HUES6 (cell line): Measurements from ENCODE around the gene STIMATE.

Experiments
- H3K27ac ChIP-seq: 2 replicates; pipeline ENCODE4 v1.7.0; 2013; ENCODE audit warnings: low read depth, mild to moderate bottlenecking, low read length, inconsistent platforms
- H3K27me3 ChIP-seq: 2 replicates; pipeline ENCODE4 v1.6.1; 2013; ENCODE audit warnings: low read length; ENCODE audit not compliant: control insufficient read depth, insufficient read depth
- H3K36me3 ChIP-seq: 2 replicates; pipeline ENCODE4 v1.6.1; 2013; ENCODE audit warnings: low read length; ENCODE audit not compliant: control insufficient read depth, insufficient read depth
- H3K4me1 ChIP-seq: 2 replicates; pipeline ENCODE4 v1.6.1; 2013; ENCODE audit warnings: low read length; ENCODE audit not compliant: control insufficient read depth, insufficient read depth
- H3K4me3 ChIP-seq: 2 replicates; pipeline ENCODE4 v1.5.1; 2013; ENCODE audit warnings: low read depth, low read length
- H3K9ac ChIP-seq: one replicate; pipeline ENCODE4 v1.6.1; 2013; ENCODE audit warnings: mild to moderate bottlenecking, low read length
- H3K9me3 ChIP-seq: 2 replicates; pipeline ENCODE4 v1.6.1; 2013; ENCODE audit warnings: low read depth, low read length; ENCODE audit not compliant: control insufficient read depth, insufficient read depth

The STIMATE gene

DNA sequence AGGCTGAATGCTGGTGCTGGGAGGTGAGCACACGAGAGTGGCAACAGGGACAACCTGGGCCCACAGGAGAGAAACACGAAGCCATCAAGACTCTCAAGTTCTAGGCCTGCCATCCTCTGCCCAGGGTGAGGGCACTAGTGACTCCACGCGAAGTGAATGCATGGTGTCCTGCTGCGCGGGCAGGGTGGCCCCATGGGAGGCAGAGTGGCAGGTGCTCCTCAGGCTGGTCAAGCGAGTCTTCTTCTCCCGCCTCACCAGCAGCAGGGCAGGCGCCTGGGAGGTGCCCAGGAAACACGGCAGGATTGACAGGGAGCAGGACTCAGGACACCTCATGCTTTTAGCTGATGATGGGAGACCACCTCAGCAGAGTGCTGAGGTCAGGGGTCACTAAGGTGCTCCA is 26.9 kb downstream of the STIMATE start:
- Histone ChIP-seq H3K36me3 (no peaks in the 10 kb centered on the region), H3K27ac (no peak overlapping the region), H3K27me3 (no peaks in the 10 kb centered on the region), H3K4me3 (no peak overlapping the region), H3K9me3 (peaks cover 6% of the 10 kb centered on the region), H3K9ac (no peak overlapping the region), H3K4me1 (peaks cover 3% of the 10 kb centered on the region; the same call in 1 of the 2 replicates)

DNA sequence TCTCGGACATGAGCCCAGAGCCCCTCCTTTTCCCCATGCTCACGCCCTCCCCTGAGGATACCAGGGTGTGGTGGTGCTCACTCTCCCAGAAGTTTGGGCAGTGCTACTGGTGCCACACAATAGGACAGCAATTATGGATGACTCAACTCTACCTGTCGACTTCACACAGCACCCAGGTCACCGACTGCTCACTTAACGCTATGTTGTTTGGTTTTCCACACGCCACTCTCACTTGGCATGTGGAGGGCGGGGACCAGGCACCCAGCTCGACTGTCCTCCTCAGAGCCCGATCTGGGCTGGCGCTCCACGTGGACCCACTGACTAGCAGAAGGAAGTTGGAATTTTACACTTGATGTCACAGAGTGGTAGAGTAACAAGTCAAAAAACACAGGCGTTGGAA is 30.9 kb downstream of the STIMATE start:
- H3K9ac ChIP-seq, result no peak overlapping the region
- H3K4me1 ChIP-seq, result no peaks in the 10 kb centered on the region
- no peak overlapping the region for H3K27ac ChIP-seq
- no peak overlapping the region for H3K4me3 ChIP-seq
- peaks cover 10% of the 10 kb centered on the region for H3K9me3 ChIP-seq
- H3K27me3 ChIP-seq, result no peaks in the 10 kb centered on the region
- H3K36me3 ChIP-seq, result no peaks in the 10 kb centered on the region

DNA sequence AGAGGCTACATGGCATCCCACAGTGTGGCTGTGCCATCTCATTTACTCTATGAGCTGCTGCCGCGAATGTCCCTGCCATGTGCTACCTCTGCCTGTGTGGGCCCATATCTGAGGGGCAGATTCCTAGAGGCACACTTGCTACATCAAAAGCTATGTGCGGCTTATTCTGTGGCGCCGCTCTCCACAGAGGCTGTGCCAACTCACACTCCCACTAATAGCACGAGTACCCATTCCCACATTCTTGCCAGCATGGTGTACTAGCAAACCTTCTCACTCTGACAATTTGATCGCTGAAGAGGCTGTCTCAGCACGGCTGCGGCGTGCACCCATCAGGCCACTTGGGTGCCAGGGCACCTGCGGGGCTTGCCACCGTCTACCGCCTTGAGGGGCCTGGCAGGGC is 31.4 kb downstream of the STIMATE start:
- no peak overlapping the region for H3K27ac ChIP-seq
- H3K4me3 ChIP-seq, result no peak overlapping the region
- no peak overlapping the region for H3K9ac ChIP-seq
- H3K4me1 ChIP-seq, result no peaks in the 10 kb centered on the region
- no peaks in the 10 kb centered on the region for H3K36me3 ChIP-seq
- peaks cover 10% of the 10 kb centered on the region for H3K9me3 ChIP-seq
- no peaks in the 10 kb centered on the region for H3K27me3 ChIP-seq

GRCh38 chr3:52860424-52860768 is 37.0 kb downstream of the STIMATE start:
- Histone ChIP-seq H3K27ac (no peak overlapping the region), H3K9me3 (peaks cover 3% of the 10 kb centered on the region; the same call in 1 of the 2 replicates), H3K36me3 (no peaks in the 10 kb centered on the region; the same call in 1 of the 2 replicates), H3K27me3 (no peaks in the 10 kb centered on the region), H3K4me3 (no peak overlapping the region), H3K9ac (no peak overlapping the region), H3K4me1 (no peaks in the 10 kb centered on the region)

GRCh38 chr3:52859686-52860423 is 37.5 kb downstream of the STIMATE start:
- Histone ChIP-seq H3K9ac (no peak overlapping the region), H3K9me3 (peaks cover 3% of the 10 kb centered on the region; the same call in 1 of the 2 replicates), H3K36me3 (no peaks in the 10 kb centered on the region; the same call in 1 of the 2 replicates), H3K27me3 (no peaks in the 10 kb centered on the region), H3K4me1 (no peaks in the 10 kb centered on the region), H3K27ac (no peak overlapping the region), H3K4me3 (no peak overlapping the region)

GRCh38 chr3:52857864-52858263 is 39.5 kb downstream of the STIMATE start:
- no peaks in the 10 kb centered on the region for H3K27me3 ChIP-seq
- no peaks in the 10 kb centered on the region for H3K9me3 ChIP-seq
- H3K27ac ChIP-seq, result no peak overlapping the region

DNA sequence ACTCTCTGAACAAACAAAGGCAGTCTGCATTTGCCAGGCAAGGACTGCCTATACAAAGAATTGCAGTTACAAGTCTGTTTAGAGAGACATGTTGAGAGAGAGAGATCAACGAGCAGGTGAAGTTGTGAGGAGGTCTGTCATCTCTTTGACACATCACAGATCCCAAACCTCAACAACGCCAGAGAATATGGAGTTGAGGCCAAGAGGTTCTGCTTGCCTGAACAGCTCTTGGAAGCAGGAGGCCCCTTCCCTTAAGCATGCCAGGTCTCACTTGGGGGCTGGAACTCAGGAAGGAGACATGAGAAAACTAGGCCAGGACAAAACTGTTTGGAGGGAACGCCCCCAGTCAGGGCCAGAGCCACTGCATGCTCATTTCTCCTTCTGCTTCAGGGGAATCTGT is 40.2 kb downstream of the STIMATE start:
- Histone ChIP-seq H3K4me3 (no peak overlapping the region), H3K4me1 (no peaks in the 10 kb centered on the region), H3K27ac (no peak overlapping the region), H3K9ac (no peak overlapping the region), H3K27me3 (no peaks in the 10 kb centered on the region), H3K9me3 (no peaks in the 10 kb centered on the region), H3K36me3 (no peaks in the 10 kb centered on the region; the same call in 1 of the 2 replicates)

More at GRCh38 chr3:52857864-52858263, 39.5 kb downstream of the STIMATE start:
- Histone ChIP-seq H3K9ac (no peak overlapping the region), H3K4me1 (no peaks in the 10 kb centered on the region), H3K36me3 (no peaks in the 10 kb centered on the region; the same call in 1 of the 2 replicates), H3K4me3 (no peak overlapping the region)

DNA sequence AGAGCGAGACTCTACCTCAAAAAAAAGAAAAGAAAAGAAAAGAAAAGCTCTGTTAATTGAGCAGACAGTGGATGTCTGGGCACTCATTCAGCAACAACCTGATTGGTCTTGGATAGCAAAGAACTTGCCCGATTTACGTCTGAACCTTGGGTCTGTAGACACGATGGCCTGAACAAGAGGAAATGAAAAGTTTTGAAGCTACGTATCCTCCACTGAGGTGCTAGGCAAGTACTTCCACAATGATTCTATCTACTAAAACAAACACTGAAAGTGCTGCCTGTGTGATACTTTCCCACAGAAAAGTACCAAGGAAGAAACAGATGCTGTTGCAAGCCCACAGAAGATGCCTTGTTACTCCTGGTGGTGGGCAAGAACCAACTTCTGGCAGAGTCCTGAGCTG is 40.7 kb downstream of the STIMATE start:
- Histone ChIP-seq H3K27me3 (no peaks in the 10 kb centered on the region), H3K4me3 (no peak overlapping the region), H3K36me3 (no peaks in the 10 kb centered on the region; the same call in 1 of the 2 replicates), H3K9me3 (no peaks in the 10 kb centered on the region), H3K4me1 (no peaks in the 10 kb centered on the region), H3K9ac (no peak overlapping the region), H3K27ac (no peak overlapping the region)

DNA sequence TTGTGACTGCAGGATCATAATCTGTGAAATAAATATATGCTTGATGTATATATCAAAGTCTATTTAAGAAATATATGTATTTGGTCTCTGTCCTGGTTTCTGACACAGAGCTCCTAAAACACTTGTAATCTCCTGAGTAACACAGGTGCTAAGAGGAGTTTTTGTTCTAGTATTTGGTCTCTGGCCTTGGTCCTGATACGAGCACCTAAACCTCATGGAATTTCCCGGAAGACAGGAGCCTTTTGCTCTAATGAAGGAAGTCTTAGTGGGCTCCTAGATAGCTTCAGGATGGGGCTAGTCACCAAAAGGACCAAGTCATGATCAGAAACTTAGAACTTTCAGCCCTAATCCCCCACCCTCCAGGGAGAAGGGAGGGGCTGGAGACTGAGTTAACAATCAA is 43.3 kb downstream of the STIMATE start:
- no peaks in the 10 kb centered on the region for H3K4me1 ChIP-seq
- H3K9me3 ChIP-seq, result no peaks in the 10 kb centered on the region
- no peak overlapping the region for H3K4me3 ChIP-seq
- peaks cover 9% of the 10 kb centered on the region for H3K36me3 ChIP-seq
- no peak overlapping the region for H3K9ac ChIP-seq
- H3K27ac ChIP-seq, result no peak overlapping the region
- no peaks in the 10 kb centered on the region for H3K27me3 ChIP-seq

GRCh38 chr3:52852419-52852818 is 44.9 kb downstream of the STIMATE start:
- Histone ChIP-seq H3K27me3 (no peaks in the 10 kb centered on the region), H3K9me3 (no peaks in the 10 kb centered on the region), H3K27ac (no peak overlapping the region), H3K4me3 (no peak overlapping the region), H3K36me3 (peaks cover 25% of the 10 kb centered on the region), H3K4me1 (no peaks in the 10 kb centered on the region), H3K9ac (no peak overlapping the region)

DNA sequence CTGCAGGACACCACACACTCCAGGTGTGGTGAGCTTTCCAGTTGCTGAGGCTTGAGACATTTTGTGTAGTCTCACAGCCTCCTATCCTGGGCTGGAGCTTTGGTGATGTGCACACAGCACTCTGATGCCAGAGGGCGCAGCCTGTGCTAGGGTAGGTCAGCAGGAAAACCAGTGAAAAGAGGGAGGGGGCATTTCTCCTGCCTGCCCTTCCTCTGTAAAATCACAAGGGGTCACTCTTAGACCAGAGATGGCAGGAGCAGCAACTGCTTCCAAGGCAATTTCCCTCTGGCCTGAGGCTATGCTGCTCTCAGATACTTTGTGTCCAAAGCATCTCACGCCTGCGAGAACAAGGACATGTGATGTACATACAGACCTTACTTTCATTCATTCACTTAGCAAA is 46.0 kb downstream of the STIMATE start:
- H3K36me3 ChIP-seq, result peaks cover 30% of the 10 kb centered on the region
- H3K9ac ChIP-seq, result no peak overlapping the region
- no peaks in the 10 kb centered on the region for H3K9me3 ChIP-seq
- no peaks in the 10 kb centered on the region for H3K4me1 ChIP-seq
- no peak overlapping the region for H3K4me3 ChIP-seq
- H3K27ac ChIP-seq, result no peak overlapping the region
- no peaks in the 10 kb centered on the region for H3K27me3 ChIP-seq
